ENCODE measurements around the gene PDE6D. TPM values are rescaled to one million over a fixed set of nuclear protein-coding genes. Genes with fewer than 3 reads are reported as not detected.
A peak's percentile ranks its signal among the peaks of the same experiment; 100 is the strongest.

PDE6D gene
- total and polyA plus RNA-seq, 2 donors (not counting 1 experiment from before 2014, with no cell fraction given): 31.9 to 36.5 TPM

DNA sequence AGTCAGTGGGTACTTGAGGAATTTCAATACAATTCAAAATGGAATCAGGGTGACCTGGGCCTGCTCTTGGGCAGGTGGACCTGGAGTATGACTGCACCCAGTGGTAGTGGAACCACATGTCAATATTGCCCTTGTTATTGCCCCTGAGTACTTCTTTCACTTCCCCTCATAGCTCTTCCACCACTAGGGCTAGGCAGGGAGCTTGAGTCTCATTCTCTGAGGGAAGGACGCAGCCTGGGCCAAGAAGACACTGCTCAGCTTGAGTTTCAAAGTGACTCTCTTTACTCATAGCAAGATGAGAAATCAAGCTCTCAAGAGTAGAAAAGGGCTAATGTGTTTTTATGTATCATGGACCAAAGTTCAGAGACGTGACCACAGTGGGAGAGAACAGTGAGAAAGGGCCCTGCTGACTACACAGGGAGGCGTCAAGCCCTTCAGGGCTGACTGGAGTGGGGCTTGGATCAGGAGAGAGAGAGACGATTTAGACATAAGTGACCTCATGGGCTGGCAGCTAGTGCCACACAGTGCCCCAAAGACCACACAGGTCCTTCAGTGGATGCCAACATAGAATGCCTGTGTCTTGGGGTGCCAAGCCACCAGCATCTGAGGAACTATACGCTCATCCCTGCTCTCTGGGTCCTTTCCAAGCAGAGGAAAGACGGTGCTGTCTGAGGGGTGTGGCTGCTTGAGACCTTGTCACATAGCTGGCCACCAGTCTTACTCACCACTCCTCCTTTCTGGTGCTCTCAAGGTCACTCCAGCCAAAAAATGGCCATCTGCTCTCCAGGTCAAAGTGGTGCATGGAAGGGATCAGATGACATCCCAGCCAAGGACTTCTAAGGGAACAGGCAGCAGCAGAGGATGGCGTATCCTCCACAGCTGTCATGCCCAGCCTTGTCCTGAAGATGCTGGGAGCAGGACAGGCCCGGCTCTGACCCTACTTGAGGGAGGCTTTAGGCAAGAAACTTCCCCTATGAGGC lies 59.8 kb downstream of the PDE6D start:
- WGBS (ENCODE audit: insufficient coverage): 88% methylated on average over 6 of the region's 8 CpGs
- Histone ChIP-seq H3K9ac (ENCODE audit: low read length) (no peak overlapping the region), H2AFZ (ENCODE audit: insufficient read depth, low read depth, low read length, poor library complexity, severe bottlenecking) (no peak overlapping the region), H3K4me2 (replicated peaks; ENCODE audit: low read depth, low read length, poor library complexity, severe bottlenecking) (peak overlapping the region; percentile 29), H3K9me3 (ENCODE audit: control extremely low read depth in 1 of 3, control insufficient read depth in 2 of 3, insufficient read depth in 1 of 3, low read length in 2 of 3) (peaks cover 0 to 19% (median 5%) of the 10 kb centered on the region in 3 donors), H3K27me3 (replicated peaks in 1 of 4; ENCODE audit: control extremely low read depth in 1 of 4, control insufficient read depth in 3 of 4, insufficient read depth in 4 of 4, low read length in 3 of 4) (no peaks in the 10 kb centered on the region), H3K79me2 (ENCODE audit: control insufficient read depth, insufficient read depth, low read length) (no peaks in the 10 kb centered on the region), H3K4me1 (ENCODE audit: control insufficient read depth in 2 of 2, insufficient read depth in 2 of 2, low read length in 2 of 2) (peaks cover 26 to 34% of the 10 kb centered on the region in 2 donors), H3K4me3 (ENCODE audit: control extremely low read depth in 1 of 5, extremely low read depth in 1 of 5, insufficient read depth in 1 of 5, low read depth in 2 of 5, low read length in 4 of 5) (no peak overlapping the region), H3K36me3 (replicated peaks in 1 of 2; ENCODE audit: control extremely low read depth in 1 of 2, control insufficient read depth in 1 of 2, extremely low read depth in 1 of 2, insufficient read depth in 2 of 2, low read length in 1 of 2) (no peaks in the 10 kb centered on the region), H3K27ac (ENCODE audit: low read length in 2 of 2) (no peak overlapping the region), H4K20me1 (ENCODE audit: control insufficient read depth, insufficient read depth, low read length, poor library complexity, severe bottlenecking) (no peaks in the 10 kb centered on the region)
- Mint-ChIP-seq H3K4me3 (peak overlapping the region; percentile 2), H3K27ac (no peak overlapping the region), H3K4me1 (peaks cover 38% of the 10 kb centered on the region), H3K9me3 (ENCODE audit: insufficient read depth) (no peaks in the 10 kb centered on the region), H3K27me3 (no peaks in the 10 kb centered on the region)
- POLR2A ChIA-PET: interaction anchor here (0.6 to 1.6 kb wide), 4 partner anchors 54 to 1380 kb away, joined by 4 to 6 read pairs (median 5); no protein-coding TSS in a partner anchor
- ATAC-seq (ENCODE audit: low read depth): peak; percentile 37
- intact Hi-C loops (cut with micrococcal nuclease): no loop called here
- TF ChIP-seq, protein P1, sequence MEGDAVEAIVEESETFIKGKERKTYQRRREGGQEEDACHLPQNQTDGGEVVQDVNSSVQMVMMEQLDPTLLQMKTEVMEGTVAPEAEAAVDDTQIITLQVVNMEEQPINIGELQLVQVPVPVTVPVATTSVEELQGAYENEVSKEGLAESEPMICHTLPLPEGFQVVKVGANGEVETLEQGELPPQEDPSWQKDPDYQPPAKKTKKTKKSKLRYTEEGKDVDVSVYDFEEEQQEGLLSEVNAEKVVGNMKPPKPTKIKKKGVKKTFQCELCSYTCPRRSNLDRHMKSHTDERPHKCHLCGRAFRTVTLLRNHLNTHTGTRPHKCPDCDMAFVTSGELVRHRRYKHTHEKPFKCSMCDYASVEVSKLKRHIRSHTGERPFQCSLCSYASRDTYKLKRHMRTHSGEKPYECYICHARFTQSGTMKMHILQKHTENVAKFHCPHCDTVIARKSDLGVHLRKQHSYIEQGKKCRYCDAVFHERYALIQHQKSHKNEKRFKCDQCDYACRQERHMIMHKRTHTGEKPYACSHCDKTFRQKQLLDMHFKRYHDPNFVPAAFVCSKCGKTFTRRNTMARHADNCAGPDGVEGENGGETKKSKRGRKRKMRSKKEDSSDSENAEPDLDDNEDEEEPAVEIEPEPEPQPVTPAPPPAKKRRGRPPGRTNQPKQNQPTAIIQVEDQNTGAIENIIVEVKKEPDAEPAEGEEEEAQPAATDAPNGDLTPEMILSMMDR (IDR thresholded peaks at IDR 0.05): no peak
- no peak for TF ChIP-seq EZH2 (IDR thresholded peaks at IDR 0.05; ENCODE audit: borderline replicate concordance, insufficient read depth, low read depth, low read length, poor library complexity, severe bottlenecking)
- CTCF ChIA-PET: interaction anchor here (0.6 to 11.9 kb wide), 7 partner anchors 40 to 310 kb away, joined by 3 to 785 read pairs (median 4); partner anchors contain the start of gene PDE6D
- DNase-seq: peak; percentile 72
